DOHH2 (cell line): ENCODE data around the gene ZNF576.
A peak's percentile ranks its signal among the peaks of the same experiment; 100 is the strongest.

Experiments
- H3F3A ChIP-seq: fragments of 200-600 bp; sonication (generic), shearing (Covaris generic); 2 replicates; pipeline ENCODE4 v1.6.0; 2016; ENCODE audit warnings: antibody characterized with exemption, mild to moderate bottlenecking; ENCODE audit not compliant: control insufficient read depth, insufficient read depth
- H3K27ac ChIP-seq: fragments of 200-600 bp; sonication (generic); 2 replicates; pipeline ENCODE4 v1.5.1; 2014; ENCODE audit warnings: low read depth, mild to moderate bottlenecking, low read length, moderate library complexity
- H3K27me3 ChIP-seq: fragments of 200-600 bp; sonication (generic); 2 replicates; pipeline ENCODE4 v1.6.1; 2014; ENCODE audit warnings: mild to moderate bottlenecking, low read length, mixed read lengths; ENCODE audit not compliant: control insufficient read depth
- H3K36me3 ChIP-seq: fragments of 200-600 bp; sonication (generic); 2 replicates; pipeline ENCODE4 v1.6.1; 2014; ENCODE audit warnings: mild to moderate bottlenecking, low read length, moderate library complexity, mixed read lengths; ENCODE audit not compliant: control insufficient read depth
- H3K4me1 ChIP-seq: fragments of 200-600 bp; sonication (generic); 2 replicates; pipeline ENCODE4 v1.6.1; 2014; ENCODE audit warnings: mild to moderate bottlenecking, low read length, mixed read lengths; ENCODE audit not compliant: control insufficient read depth
- H3K4me2 ChIP-seq: fragments of 200-600 bp; sonication (generic); 2 replicates; pipeline ENCODE4 v1.6.0; 2014; ENCODE audit warnings: mild to moderate bottlenecking, low read length, moderate library complexity
- H3K4me3 ChIP-seq: fragments of 200-600 bp; sonication (generic); 2 replicates; pipeline ENCODE4 v1.5.1; 2014; ENCODE audit warnings: mild to moderate bottlenecking, low read length, mixed read lengths
- H3K79me2 ChIP-seq: fragments of 200-600 bp; sonication (generic); 2 replicates; pipeline ENCODE4 v1.6.1; 2014; ENCODE audit warnings: mild to moderate bottlenecking, low read length, mixed read lengths; ENCODE audit not compliant: control insufficient read depth
- H3K9me2 ChIP-seq: fragments of 200-600 bp; sonication (generic); replicated peaks from 2 replicates; pipeline ENCODE4 v1.6.1; 2014; ENCODE audit warnings: mild to moderate bottlenecking, low read length, mixed read lengths; ENCODE audit not compliant: control insufficient read depth
- H3K9me3 ChIP-seq: fragments of 200-600 bp; sonication (generic); 2 replicates; pipeline ENCODE4 v1.6.1; 2014; ENCODE audit warnings: antibody characterized with exemption, low read length, mixed read lengths; ENCODE audit not compliant: control insufficient read depth, insufficient read depth
- H4K20me1 ChIP-seq: fragments of 200-600 bp; sonication (generic); 2 replicates; pipeline ENCODE4 v1.6.0; 2014; ENCODE audit warnings: low read depth, mild to moderate bottlenecking, antibody characterized with exemption, low read length, moderate library complexity; ENCODE audit not compliant: control insufficient read depth, insufficient read depth
- CTCF ChIP-seq: fragments of 200-600 bp; sonication (generic); IDR thresholded peaks from one replicate; pipeline ENCODE4 v1.5.1; 2014; ENCODE audit warnings: antibody characterized with exemption, mild to moderate bottlenecking, low read depth, low read length; ENCODE audit not compliant: poor library complexity, severe bottlenecking
- EZH2phosphoT487 ChIP-seq: fragments of 200-600 bp; sonication (generic); IDR thresholded peaks from 2 replicates; pipeline ENCODE4 v1.6.1; 2017; ENCODE audit warnings: borderline replicate concordance, mild to moderate bottlenecking, antibody characterized with exemption, low read length, moderate library complexity, mixed read lengths

ZNF576 gene

GRCh38 chr19:43596842-43597461 lies 557 bp downstream of the ZNF576 start:
- H3F3A ChIP-seq: peaks cover 3% of the 10 kb centered on the region; the same call in 1 of the 2 replicates
- TF ChIP-seq CTCF: no peak
- TF ChIP-seq EZH2phosphoT487: no peak
- no peaks in the 10 kb centered on the region for H3K27me3 ChIP-seq
- no peaks in the 10 kb centered on the region for H3K9me3 ChIP-seq
- H3K4me2 ChIP-seq: peak overlapping the region; percentile 90
- no peaks in the 10 kb centered on the region for H4K20me1 ChIP-seq
- H3K79me2 ChIP-seq: peaks cover 57% of the 10 kb centered on the region
- H3K4me1 ChIP-seq: peaks cover 18% of the 10 kb centered on the region
- H3K4me3 ChIP-seq: peak overlapping the region; percentile 83
- peaks cover 45% of the 10 kb centered on the region for H3K36me3 ChIP-seq
- H3K27ac ChIP-seq: peak overlapping the region; percentile 72
- no peaks in the 10 kb centered on the region for H3K9me2 ChIP-seq

- H3K4me2 ChIP-seq: peak overlapping the region; percentile 90
- peaks cover 57% of the 10 kb centered on the region for H3K79me2 ChIP-seq
- H3K27ac ChIP-seq: no peak overlapping the region
- H3F3A ChIP-seq: peaks cover 3% of the 10 kb centered on the region; the same call in 1 of the 2 replicates
- H3K9me3 ChIP-seq: no peaks in the 10 kb centered on the region
- no peaks in the 10 kb centered on the region for H3K9me2 ChIP-seq
- peak overlapping the region; percentile 83 for H3K4me3 ChIP-seq
- peaks cover 18% of the 10 kb centered on the region for H3K4me1 ChIP-seq
- H3K36me3 ChIP-seq: peaks cover 44% of the 10 kb centered on the region
- no peaks in the 10 kb centered on the region for H3K27me3 ChIP-seq
- H4K20me1 ChIP-seq: no peaks in the 10 kb centered on the region
- TF ChIP-seq EZH2phosphoT487 (no peak), CTCF (no peak)
These were observed 1.5 kb downstream of the ZNF576 start for GRCh38 chr19:43597876-43598275.

GRCh38 chr19:43598445-43599240 lies 2.2 kb downstream of the ZNF576 start:
- no peaks in the 10 kb centered on the region for H4K20me1 ChIP-seq
- H3K9me2 ChIP-seq: no peaks in the 10 kb centered on the region
- TF ChIP-seq CTCF (no peak), EZH2phosphoT487 (no peak)
- peaks cover 42% of the 10 kb centered on the region for H3K36me3 ChIP-seq
- H3K4me1 ChIP-seq: peaks cover 19% of the 10 kb centered on the region
- H3K79me2 ChIP-seq: peaks cover 56% of the 10 kb centered on the region
- H3K4me2 ChIP-seq: peak overlapping the region; percentile 90
- H3K4me3 ChIP-seq: peak overlapping the region; percentile 83; the same call in 1 of the 2 replicates
- H3F3A ChIP-seq: peaks cover 3% of the 10 kb centered on the region; the same call in 1 of the 2 replicates
- H3K9me3 ChIP-seq: no peaks in the 10 kb centered on the region
- no peak overlapping the region for H3K27ac ChIP-seq
- H3K27me3 ChIP-seq: no peaks in the 10 kb centered on the region
